Skeletal muscle satellite cell (primary cell): ENCODE results near the gene ZBTB7B.
A peak's percentile ranks its signal among the peaks of the same experiment; 100 is the strongest.
"Not testable (repeated sequence)": the region's sequence is repeated elsewhere in the genome, so short reads cannot be mapped to it uniquely, and the experiment has no call there.

Experiments used
- H3K27me3 ChIP-seq: 2 replicates; pipeline ENCODE4 v1.7.0; 2013; ENCODE audit warnings: low read length; ENCODE audit not compliant: control insufficient read depth, insufficient read depth
- H3K36me3 ChIP-seq: 2 replicates; pipeline ENCODE4 v1.7.0; 2013; ENCODE audit warnings: mild to moderate bottlenecking, control low read depth, low read length; ENCODE audit not compliant: insufficient read depth
- H3K4me1 ChIP-seq: 2 replicates; pipeline ENCODE4 v1.7.0; 2013; ENCODE audit warnings: low read length; ENCODE audit not compliant: control insufficient read depth, insufficient read depth
- H3K4me2 ChIP-seq: 2 replicates; pipeline ENCODE4 v1.7.0; 2013; ENCODE audit warnings: mild to moderate bottlenecking, low read length
- H3K4me3 ChIP-seq: 2 replicates; pipeline ENCODE4 v1.7.0; 2013; ENCODE audit warnings: low read length
- H3K9ac ChIP-seq: 2 replicates; pipeline ENCODE4 v1.7.0; 2013; ENCODE audit warnings: mild to moderate bottlenecking, low read depth, low read length, moderate library complexity
- H3K9me3 ChIP-seq: replicated peaks from 2 replicates; pipeline ENCODE4 v1.7.0; 2013; ENCODE audit warnings: mild to moderate bottlenecking, control low read depth, low read length

ZBTB7B gene

GRCh38 chr1:154993572-154994268, 8.9 kb upstream of the ZBTB7B start, which contains the start of gene LENEP:
TSS of gene LENEP (plus strand) at chr1:154993586. CDS start at chr1:154993608, 22 bp downstream.
- Histone ChIP-seq H3K4me2 (no peak within 1 kb of the TSS), H3K4me3 (no peak within 1 kb of the TSS), H3K36me3 (peaks cover 17% of the 10 kb centered on the region), H3K27me3 (no peaks in the 10 kb centered on the region), H3K4me1 (peaks cover 4% of the 10 kb centered on the region), H3K9me3 (no peaks in the 10 kb centered on the region), H3K9ac (no peak within 1 kb of the TSS)

GRCh38 chr1:154994269-154994587, 8.4 kb upstream of the ZBTB7B start:
- no peak overlapping the region for H3K9ac ChIP-seq
- H3K4me2 ChIP-seq, result no peak overlapping the region
- no peak overlapping the region for H3K4me3 ChIP-seq
- H3K36me3 ChIP-seq, result peaks cover 11% of the 10 kb centered on the region
- H3K9me3 ChIP-seq, result no peaks in the 10 kb centered on the region
- H3K4me1 ChIP-seq, result peaks cover 4% of the 10 kb centered on the region
- no peaks in the 10 kb centered on the region for H3K27me3 ChIP-seq

DNA sequence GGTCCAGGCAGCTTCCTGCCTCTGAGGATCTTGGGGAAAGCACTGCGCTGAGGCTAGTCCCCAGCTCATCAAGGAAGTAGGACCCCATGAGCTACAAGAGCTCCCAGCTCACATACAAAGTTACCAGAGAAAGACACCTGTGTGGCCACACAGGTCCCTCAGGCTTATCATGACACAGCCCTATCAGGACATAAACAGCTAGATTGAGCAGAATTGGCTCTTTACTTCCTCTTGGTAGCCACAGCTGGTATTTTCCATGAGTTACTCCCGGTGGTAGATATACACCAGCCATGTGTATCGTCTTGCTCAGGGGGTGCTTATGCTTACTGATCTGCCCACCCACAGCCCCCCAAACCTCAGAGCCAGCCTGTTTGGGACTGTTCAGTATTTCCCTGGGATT, 8.0 kb upstream of the ZBTB7B start:
- H3K4me3 ChIP-seq, result no peak overlapping the region
- H3K4me1 ChIP-seq, result peaks cover 6% of the 10 kb centered on the region
- peaks cover 9% of the 10 kb centered on the region for H3K36me3 ChIP-seq
- H3K4me2 ChIP-seq, result no peak overlapping the region
- H3K9me3 ChIP-seq, result no peaks in the 10 kb centered on the region
- H3K9ac ChIP-seq, result no peak overlapping the region
- no peaks in the 10 kb centered on the region for H3K27me3 ChIP-seq

DNA sequence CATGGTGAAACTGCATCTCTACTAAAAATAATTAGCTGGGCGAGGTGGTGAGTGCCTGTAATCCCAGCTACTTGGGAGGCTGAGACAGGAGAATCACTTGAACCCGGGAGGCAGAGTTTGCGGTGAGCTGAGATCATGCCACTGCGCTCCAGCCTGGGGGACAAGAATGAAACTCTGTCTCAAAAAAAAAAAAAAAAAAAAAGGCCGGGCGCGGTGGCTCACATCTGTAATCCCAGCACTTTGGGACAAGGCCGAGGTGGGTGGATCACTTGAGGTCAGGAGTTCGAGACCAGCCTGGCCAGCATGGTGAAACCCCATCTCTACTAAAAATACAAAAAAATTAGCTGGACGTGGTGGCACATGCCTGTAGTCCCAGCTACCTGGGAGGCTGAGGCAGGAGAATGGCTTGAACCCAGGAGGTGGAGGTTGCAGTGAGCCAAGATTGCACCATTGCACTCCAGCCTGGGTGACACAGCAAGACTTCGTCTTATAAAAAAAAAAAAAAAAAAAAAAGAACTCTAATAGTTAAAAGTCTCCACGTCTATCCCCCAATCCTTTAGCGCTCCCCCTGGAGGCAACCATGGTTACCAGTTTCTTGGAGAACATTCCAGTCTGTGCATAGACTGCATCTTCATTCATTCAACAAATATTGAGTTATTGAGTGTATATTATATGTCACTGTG, 7.2 kb upstream of the ZBTB7B start:
- peaks cover 12% of the 10 kb centered on the region for H3K4me1 ChIP-seq
- not testable (repeated sequence) for H3K36me3 ChIP-seq, H3K4me2 ChIP-seq, H3K9me3 ChIP-seq, H3K4me3 ChIP-seq, H3K9ac ChIP-seq, H3K27me3 ChIP-seq

- Histone ChIP-seq H3K36me3 (no peaks in the 10 kb centered on the region), H3K9me3 (no peaks in the 10 kb centered on the region), H3K9ac (no peak overlapping the region), H3K4me3 (no peak overlapping the region), H3K27me3 (no peaks in the 10 kb centered on the region), H3K4me2 (no peak overlapping the region), H3K4me1 (peaks cover 17% of the 10 kb centered on the region)
These were observed 5.5 kb upstream of the ZBTB7B start for GRCh38 chr1:154996966-154997701.

DNA sequence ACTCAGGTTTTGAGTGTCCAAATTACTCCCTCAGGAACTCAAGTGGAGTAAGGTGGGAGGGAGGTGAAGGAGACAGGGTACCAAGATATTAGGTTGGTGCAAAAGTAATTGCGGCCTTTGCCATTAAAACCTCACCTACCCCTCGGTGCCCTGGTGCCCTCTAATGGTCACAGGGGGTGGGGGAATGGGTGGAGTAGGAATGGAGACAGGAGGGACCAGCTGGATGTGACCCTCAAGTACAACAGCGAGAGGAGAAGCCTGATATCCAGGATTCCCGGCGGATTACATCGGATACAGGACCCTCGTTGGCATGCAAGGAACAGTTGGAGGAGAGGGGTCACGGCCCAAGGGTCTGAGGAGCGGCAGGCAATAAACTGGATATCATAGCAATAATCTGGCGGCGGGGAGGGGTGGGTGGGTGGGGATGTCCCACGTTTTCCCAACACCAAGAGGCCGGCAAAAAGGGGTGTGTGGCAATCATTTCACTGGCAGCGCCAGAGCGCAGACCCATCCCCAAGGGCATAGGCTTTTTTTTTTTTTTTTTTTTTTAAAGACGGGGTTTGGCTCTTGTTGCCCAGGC, 4.3 kb upstream of the ZBTB7B start:
- H3K4me1 ChIP-seq, result peaks cover 12% of the 10 kb centered on the region
- H3K36me3 ChIP-seq, result no peaks in the 10 kb centered on the region
- no peak overlapping the region for H3K9ac ChIP-seq
- H3K4me2 ChIP-seq, result no peak overlapping the region
- no peaks in the 10 kb centered on the region for H3K27me3 ChIP-seq
- H3K4me3 ChIP-seq, result no peak overlapping the region
- no peaks in the 10 kb centered on the region for H3K9me3 ChIP-seq

GRCh38 chr1:154998818-154999570, 3.6 kb upstream of the ZBTB7B start:
- no peak overlapping the region for H3K9ac ChIP-seq
- no peaks in the 10 kb centered on the region for H3K27me3 ChIP-seq
- peak overlapping the region; percentile 95 for H3K4me2 ChIP-seq
- H3K9me3 ChIP-seq, result no peaks in the 10 kb centered on the region
- H3K4me3 ChIP-seq, result peak overlapping the region; percentile 50
- no peaks in the 10 kb centered on the region for H3K36me3 ChIP-seq
- H3K4me1 ChIP-seq, result peaks cover 13% of the 10 kb centered on the region

- no peaks in the 10 kb centered on the region for H3K27me3 ChIP-seq
- H3K9me3 ChIP-seq, result no peaks in the 10 kb centered on the region
- peaks cover 21% of the 10 kb centered on the region for H3K4me1 ChIP-seq
- H3K36me3 ChIP-seq, result no peaks in the 10 kb centered on the region
- peak overlapping the region; percentile 75 for H3K4me3 ChIP-seq
- peak overlapping the region; percentile 62 for H3K9ac ChIP-seq
- peak overlapping the region; percentile 95 for H3K4me2 ChIP-seq
These were observed 2.8 kb upstream of the ZBTB7B start for GRCh38 chr1:154999571-155000410.

DNA sequence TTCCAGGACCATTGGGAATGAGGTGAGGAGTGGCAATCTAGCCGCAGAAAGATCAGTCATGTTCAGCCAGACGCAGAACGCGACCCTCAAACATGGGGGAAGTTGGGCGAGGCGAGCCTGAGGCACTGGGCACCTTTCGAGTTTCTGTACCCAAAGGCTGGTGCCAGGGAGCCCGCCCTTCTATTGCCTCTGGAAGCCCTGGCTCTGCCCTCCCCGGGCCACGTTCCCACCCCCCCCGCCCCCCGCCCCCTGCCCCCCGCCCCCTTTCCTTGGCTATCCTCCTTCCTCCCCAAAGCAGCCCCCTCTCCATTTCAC, 2.2 kb upstream of the ZBTB7B start:
- Histone ChIP-seq H3K27me3 (no peaks in the 10 kb centered on the region), H3K4me3 (peak overlapping the region; percentile 75), H3K4me2 (peak overlapping the region; percentile 95), H3K9me3 (no peaks in the 10 kb centered on the region), H3K9ac (peak overlapping the region; percentile 76), H3K4me1 (peaks cover 26% of the 10 kb centered on the region), H3K36me3 (no peaks in the 10 kb centered on the region)

- no peaks in the 10 kb centered on the region for H3K9me3 ChIP-seq
- peak overlapping the region; percentile 75 for H3K4me3 ChIP-seq
- peaks cover 31% of the 10 kb centered on the region for H3K4me1 ChIP-seq
These were observed 1.7 kb upstream of the ZBTB7B start for GRCh38 chr1:155000726-155001424.

More at GRCh38 chr1:155000726-155001424, 1.7 kb upstream of the ZBTB7B start:
- Histone ChIP-seq H3K27me3 (no peaks in the 10 kb centered on the region), H3K36me3 (peaks cover 2% of the 10 kb centered on the region), H3K9ac (peak overlapping the region; percentile 76), H3K4me2 (peak overlapping the region; percentile 95)
